Neural crest cell (in vitro differentiated cells): Measurements from ENCODE around the gene GPR153. TPM values are rescaled to one million over a fixed set of nuclear protein-coding genes. Genes with fewer than 3 reads are reported as not detected.

Experiments used
- DNase-seq: peaks from one replicate; pipeline ENCODE4 v3.0.0; 2021; ENCODE audit warnings: low read depth, mixed read lengths, low spot score
- H3K27ac Mint-ChIP-seq: one replicate; pipeline ENCODE4 v1.8.0; 2021; ENCODE audit warnings: mild to moderate bottlenecking, mixed read lengths; ENCODE audit not compliant: unreplicated experiment
- H3K27me3 Mint-ChIP-seq: 2 replicates; pipeline ENCODE4 v1.8.0; 2021; ENCODE audit warnings: low read depth, mild to moderate bottlenecking, mixed read lengths
- H3K36me3 Mint-ChIP-seq: 2 replicates; pipeline ENCODE4 v1.8.0; 2021; ENCODE audit warnings: low read depth, mild to moderate bottlenecking, mixed read lengths
- H3K4me1 Mint-ChIP-seq: 2 replicates; pipeline ENCODE4 v1.8.0; 2021; ENCODE audit warnings: mixed read lengths
- H3K4me3 Mint-ChIP-seq: one replicate; pipeline ENCODE4 v1.8.0; 2021; ENCODE audit warnings: mild to moderate bottlenecking, mixed read lengths
- H3K9me3 Mint-ChIP-seq: 2 replicates; pipeline ENCODE4 v1.8.0; 2021; ENCODE audit warnings: mixed read lengths
- total RNA-seq: library from RNA; stranded (reverse); gene quantifications from 2 replicates; pipeline ENCODE4 v1.2.1, GENCODE V29; 2021
- TF ChIP-seq, protein P1 (sequence below): fragments of 200-600 bp; sonication (generic); conservative IDR thresholded peaks from 2 replicates; pipeline ENCODE4 v1.5.0; 2021; ENCODE audit warnings: antibody characterized with exemption, mild to moderate bottlenecking

GPR153 gene
- total RNA-seq, 1 donor from 2014 or later, result 28.1 TPM

DNA sequence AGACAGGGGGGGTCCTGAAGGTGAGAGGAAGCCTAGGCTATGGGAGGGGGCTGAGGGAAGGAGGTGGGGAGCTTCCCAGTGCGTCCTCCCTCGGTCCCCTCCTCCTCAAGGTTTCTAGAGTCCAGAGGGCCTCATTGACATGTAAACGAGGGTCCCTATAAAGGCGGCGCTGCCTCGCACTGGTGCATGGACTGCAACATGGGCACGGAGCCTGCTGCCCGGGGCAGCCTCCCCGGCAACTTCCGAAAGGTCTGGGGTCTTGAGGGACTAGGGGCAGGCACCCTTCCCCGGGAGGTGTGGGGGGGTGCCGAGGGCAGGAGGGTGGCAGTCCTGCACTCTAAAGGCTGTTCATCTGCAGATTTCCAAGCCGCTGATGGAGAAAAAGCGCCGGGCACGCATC, 16.9 kb downstream of the GPR153 start, which contains the start of gene HES3:
Gene HES3, plus strand, starts transcription at position 187 of the 400 bp plus-strand sequence. Its CDS starts 187 bp downstream, at position 374.
- peaks cover 40% of the 10 kb centered on the region for H3K4me1 Mint-ChIP-seq

GRCh38 chr1:6243053-6243834, 17.7 kb downstream of the GPR153 start:
- Mint-ChIP-seq H3K36me3 (no peaks in the 10 kb centered on the region), H3K9me3 (no peaks in the 10 kb centered on the region), H3K4me3 (peak overlapping the region; percentile 84), H3K27me3 (peaks cover 70% of the 10 kb centered on the region), H3K4me1 (peaks cover 48% of the 10 kb centered on the region), H3K27ac (no peak overlapping the region)
- no peak for DNase-seq
- TF ChIP-seq, protein P1, sequence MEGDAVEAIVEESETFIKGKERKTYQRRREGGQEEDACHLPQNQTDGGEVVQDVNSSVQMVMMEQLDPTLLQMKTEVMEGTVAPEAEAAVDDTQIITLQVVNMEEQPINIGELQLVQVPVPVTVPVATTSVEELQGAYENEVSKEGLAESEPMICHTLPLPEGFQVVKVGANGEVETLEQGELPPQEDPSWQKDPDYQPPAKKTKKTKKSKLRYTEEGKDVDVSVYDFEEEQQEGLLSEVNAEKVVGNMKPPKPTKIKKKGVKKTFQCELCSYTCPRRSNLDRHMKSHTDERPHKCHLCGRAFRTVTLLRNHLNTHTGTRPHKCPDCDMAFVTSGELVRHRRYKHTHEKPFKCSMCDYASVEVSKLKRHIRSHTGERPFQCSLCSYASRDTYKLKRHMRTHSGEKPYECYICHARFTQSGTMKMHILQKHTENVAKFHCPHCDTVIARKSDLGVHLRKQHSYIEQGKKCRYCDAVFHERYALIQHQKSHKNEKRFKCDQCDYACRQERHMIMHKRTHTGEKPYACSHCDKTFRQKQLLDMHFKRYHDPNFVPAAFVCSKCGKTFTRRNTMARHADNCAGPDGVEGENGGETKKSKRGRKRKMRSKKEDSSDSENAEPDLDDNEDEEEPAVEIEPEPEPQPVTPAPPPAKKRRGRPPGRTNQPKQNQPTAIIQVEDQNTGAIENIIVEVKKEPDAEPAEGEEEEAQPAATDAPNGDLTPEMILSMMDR, result no peak

More for the DNA sequence above, 16.9 kb downstream of the GPR153 start, which contains the start of gene HES3:
- TF ChIP-seq, protein P1, result no peak
- peaks cover 77% of the 10 kb centered on the region for H3K27me3 Mint-ChIP-seq
- H3K9me3 Mint-ChIP-seq, result no peaks in the 10 kb centered on the region
- DNase-seq, result no peak
- peak within 1 kb of the TSS; percentile 84 for H3K4me3 Mint-ChIP-seq
- no peaks in the 10 kb centered on the region for H3K36me3 Mint-ChIP-seq
- no peak within 1 kb of the TSS for H3K27ac Mint-ChIP-seq

DNA sequence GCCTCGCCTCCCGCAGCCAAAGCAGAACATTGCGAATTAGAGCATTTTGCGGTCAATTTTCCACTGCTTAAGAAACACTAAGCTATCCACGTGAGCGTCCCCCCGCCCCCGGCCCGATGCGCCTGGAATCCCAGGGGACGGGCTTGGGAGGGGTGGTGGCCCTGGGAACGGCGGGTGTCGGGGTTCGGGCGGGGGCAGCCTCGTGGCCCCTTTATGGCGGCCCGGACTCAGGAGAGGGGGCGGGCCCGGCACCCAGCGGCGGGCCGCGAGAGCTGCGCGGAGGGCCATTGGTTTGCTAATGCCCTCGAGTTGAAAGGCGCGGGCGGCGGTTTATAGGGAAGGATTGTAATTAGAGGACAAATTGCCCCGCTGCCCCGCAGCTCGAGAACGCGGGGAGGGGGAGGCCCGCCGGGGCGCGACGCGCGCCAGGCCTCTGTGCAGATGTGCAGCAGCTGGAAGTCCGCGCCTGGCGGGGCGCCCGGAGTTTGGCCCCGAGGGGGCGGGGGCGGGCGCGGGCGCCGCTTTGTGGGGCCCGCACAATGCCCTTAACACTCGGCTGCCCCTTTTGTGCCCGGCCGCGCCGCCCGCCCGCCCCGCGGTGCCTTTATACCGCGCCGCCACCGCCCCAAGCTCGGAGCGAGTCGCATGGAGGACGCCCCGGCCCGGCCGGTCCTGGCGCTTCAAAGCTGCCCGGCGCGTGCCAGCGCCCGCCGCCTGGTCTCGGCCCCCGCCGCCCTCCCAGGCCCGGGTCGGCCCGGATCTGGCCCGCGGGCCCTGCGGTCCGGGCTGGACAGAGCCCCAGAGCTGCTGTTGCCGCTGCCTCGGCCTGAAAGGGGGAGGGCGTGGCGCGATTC, 18.8 kb downstream of the GPR153 start:
- Mint-ChIP-seq H3K27ac (peak overlapping the region; percentile 86), H3K4me1 (peaks cover 50% of the 10 kb centered on the region)

GRCh38 chr1:6241107-6241886, 19.6 kb downstream of the GPR153 start:
- Mint-ChIP-seq H3K4me3 (peak overlapping the region; percentile 87), H3K27me3 (peaks cover 50% of the 10 kb centered on the region), H3K9me3 (no peaks in the 10 kb centered on the region), H3K27ac (peak overlapping the region; percentile 86), H3K36me3 (no peaks in the 10 kb centered on the region), H3K4me1 (peaks cover 42% of the 10 kb centered on the region)
- DNase-seq, result no peak
- TF ChIP-seq, protein P1, result no peak

More for the DNA sequence above, 18.8 kb downstream of the GPR153 start:
- no peaks in the 10 kb centered on the region for H3K36me3 Mint-ChIP-seq
- TF ChIP-seq, protein P1, result no peak
- no peaks in the 10 kb centered on the region for H3K9me3 Mint-ChIP-seq
- no peak for DNase-seq
- H3K27me3 Mint-ChIP-seq, result peaks cover 59% of the 10 kb centered on the region
- H3K4me3 Mint-ChIP-seq, result peak overlapping the region; percentile 87
